ENCODE measurements around the gene PRKCA.
"Not testable (repeated sequence)": the region's sequence is repeated elsewhere in the genome, so short reads cannot be mapped to it uniquely, and the experiment has no call there.

Gene PRKCA

DNA sequence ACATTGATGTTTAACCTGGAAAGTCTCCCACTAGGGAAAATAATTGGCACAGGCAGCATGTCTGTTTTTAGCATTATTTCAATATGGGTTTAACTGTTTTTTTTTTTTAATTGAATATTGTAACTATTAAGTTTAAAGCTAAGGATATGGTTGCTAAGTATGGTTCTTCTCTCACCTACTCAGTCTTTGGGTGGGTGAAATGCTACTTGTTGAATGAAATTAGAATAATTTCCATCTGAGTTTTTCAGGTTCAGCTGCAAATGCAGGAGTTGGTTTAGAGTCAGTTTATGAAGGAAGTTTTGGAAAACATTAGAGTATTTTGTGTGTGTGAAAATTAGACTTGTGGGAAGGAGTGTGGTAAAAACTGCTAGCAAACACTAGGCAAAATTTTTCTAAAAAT lies 93.5 kb downstream of the PRKCA start:
- DNase-seq, result no peak

DNA sequence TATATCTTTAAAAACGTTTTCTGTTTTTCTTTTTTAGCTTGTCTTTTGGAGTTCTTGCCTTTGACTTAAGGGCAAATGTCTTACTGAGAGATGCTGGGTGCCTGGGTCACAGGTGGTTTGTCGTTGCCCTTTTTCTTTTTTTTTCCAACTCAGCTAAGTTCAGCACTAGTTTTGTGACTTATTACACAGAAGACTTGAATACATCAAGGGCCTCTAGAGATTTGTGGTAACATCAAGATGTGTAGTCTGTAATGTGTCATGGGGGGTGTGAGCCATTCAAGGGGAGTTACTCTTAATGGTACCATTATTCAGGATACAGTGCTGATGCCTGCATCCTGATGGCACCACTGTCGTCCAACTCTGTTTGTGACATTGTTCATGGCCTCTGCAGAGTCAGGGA lies 95.1 kb downstream of the PRKCA start:
- no peak for DNase-seq

- no peak for DNase-seq
Measured at GRCh38 chr17:66398059-66398458, 95.6 kb downstream of the PRKCA start.

DNA sequence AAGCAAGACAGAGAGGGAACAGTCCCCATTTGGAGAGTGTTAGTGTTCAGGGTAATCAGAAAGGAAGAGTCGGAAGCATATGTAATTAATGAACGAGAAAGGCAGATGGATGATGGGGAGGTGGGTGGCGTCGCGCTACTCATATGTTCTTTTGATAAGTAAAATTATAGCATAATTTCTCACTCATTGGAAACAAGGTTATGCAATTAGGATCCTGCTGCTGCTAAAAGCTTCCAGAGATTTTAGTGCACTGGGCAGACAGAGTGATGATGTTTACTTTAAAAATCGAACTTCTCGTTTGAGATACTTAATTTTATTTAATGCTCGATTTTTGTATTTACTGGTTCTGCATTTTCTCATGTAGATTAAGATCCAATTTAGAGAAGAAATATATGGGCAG lies 96.2 kb downstream of the PRKCA start:
- DNase-seq, result no peak

DNA sequence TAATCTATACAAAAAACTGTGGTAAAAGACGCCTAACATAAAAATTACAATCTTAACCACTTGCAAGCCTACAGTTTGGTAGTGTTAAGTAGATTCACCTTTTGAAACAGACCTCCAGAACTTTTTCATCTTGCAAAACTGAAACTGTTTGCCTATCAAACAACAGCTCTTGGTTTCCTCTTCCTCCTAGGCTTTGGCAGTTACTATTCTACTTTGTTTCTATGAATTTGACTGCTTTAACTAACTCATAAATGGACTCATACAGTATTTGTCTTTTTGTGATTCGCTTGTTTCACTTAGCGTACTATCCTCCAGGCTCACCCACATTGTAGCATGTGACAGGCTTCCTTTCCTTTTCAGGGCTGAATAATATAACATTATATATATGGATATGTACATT lies 97.0 kb downstream of the PRKCA start:
- DNase-seq, result peak; percentile 57

GRCh38 chr17:66400041-66400688 lies 97.8 kb downstream of the PRKCA start:
- not testable (repeated sequence) for DNase-seq

DNA sequence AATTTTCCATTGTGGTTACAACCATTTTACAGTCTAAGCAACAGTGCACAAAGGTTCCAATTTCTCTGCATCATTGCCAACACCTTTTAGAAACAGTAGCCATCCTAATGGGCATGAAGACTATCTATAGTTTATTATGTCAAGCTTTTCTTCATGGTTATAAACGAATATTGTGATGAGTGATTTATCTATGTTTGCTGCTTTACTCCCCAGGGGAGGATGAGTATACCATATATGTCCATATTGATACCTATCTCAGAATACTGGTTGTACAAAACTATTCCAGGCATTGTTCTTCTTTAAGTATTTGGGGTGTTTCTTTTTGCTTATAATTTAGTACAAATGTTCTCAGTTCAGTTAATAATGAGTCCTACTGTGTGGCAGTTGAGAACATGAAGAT lies 98.3 kb downstream of the PRKCA start:
- DNase-seq, result no peak

DNA sequence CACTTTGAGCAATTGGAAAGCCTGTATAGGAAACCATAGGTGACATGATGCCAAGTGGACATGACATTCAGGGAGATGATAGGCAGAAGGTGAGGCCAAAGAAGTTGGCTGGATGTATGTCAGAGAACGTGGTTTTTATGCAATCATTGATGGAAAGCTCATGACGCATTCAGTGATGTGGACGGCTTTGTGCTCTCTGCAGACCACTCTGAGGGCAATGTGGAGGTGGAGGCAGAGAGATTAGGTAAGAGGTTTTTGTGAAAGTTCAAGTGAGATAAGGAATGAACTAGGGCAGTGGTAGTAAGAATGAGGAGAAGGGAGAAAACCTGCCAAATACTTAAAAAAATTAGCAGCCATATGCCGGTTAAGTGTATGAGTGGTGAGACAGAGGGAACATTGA lies 99.0 kb downstream of the PRKCA start:
- DNase-seq, result no peak

- DNase-seq, result no peak
Measured at GRCh38 chr17:66403846-66404556, 101.6 kb downstream of the PRKCA start.

GRCh38 chr17:66405836-66406677 lies 103.6 kb downstream of the PRKCA start:
- DNase-seq, result no peak

DNA sequence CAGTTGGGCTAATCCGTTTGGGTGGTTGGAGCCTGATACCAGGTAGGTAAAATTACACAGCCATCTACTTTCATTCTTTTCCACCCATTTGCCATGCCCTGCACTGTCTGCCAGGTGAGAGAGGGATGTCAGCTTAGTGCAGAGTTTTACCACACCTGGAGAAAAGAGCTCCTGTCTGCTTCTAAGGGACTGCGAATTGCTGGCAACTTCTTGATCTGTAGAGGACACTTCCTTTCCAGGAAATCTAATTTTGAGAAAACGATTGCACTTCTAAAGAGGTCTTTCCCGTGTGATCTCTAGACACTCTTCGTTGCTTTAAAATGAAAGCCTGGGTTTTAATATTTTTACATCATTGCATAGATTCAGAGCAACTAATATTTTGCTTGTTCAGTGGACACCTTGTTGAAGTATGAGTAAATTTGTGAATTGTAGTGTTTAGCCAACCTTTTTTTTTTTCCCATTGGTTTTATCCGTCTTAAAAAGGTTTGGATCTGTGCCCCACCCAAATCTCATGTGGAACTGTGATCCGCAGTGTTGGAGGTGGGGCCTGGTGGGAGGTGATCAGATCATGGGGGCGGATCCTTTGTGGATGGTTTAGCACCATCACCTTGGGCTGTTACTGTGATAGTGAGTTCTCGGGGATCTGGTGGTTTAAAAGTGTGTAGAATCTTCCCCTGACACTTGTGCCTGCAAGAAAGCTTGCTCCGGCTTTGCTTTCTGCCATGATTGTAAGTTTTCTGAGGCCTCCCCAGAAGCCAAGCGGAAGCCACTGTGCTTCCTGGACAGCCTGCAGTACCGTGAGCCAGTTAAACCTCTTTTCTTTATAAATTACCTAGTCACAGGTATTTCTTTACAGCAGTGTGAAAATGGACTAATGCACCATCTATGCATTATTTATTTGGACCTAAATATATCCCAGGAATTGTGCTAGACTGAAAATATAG lies 104.6 kb downstream of the PRKCA start:
- peak; percentile 22 for DNase-seq

GRCh38 chr17:66407864-66408263 lies 105.5 kb downstream of the PRKCA start:
- DNase-seq, result no peak

DNA sequence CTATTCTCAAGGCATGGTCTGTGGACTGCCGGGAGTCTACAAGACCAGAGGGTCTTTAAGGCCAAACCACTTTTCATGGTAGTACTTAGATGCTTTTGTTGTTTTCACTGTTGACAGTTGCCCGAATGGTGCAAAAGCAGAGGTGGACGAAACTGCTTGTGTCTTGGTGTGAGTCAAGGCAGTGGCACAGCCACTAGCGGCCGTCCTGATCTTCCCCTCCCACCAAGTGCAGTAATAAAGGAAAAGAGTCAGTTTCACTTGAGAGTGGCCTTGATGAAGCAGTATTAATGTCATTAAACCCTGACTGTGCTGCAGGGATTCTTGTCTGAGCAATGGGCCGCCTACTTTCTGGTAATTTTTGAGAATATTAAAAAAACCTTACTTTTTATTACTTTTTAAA lies 109.1 kb downstream of the PRKCA start:
- no peak for DNase-seq

DNA sequence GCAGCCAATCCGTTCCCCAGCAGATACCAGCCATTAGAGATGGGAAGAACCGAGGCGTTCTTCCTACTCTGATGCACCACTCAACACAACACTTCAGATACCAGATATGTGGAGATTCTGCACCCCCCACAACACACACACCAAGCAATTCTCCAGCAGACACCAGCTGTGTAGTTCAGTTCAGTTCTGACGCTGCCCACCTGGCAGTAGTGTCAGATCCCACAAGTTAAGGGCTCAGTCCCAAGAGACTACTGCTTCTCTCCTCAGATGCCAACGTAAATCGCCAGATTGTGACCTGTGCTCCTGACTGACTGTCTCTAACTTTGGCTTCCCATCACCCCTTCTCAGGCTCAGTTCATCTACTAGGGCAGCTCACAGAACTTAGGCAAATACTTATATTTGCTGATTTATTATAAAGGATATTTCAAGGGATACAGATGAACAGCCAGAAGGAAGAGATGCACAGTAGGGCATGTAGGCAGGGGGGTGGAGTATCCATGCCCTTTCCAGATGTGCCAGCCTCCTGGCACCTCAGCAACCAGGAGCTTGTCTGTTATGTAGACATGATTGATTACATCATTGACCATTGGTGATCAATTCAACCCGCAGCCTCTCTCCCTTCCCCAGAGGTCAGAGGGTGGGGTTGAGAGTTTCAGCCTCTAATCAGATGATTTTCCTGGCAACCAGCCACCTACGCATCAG lies 110.6 kb downstream of the PRKCA start:
- no peak for DNase-seq

GRCh38 chr17:66413559-66414520 lies 111.4 kb downstream of the PRKCA start:
- DNase-seq, result no peak

- no peak for DNase-seq
Measured at GRCh38 chr17:66414561-66415175, 112.3 kb downstream of the PRKCA start.

- no peak for DNase-seq
Measured at GRCh38 chr17:66415366-66416206, 113.2 kb downstream of the PRKCA start.

- DNase-seq, result no peak
Measured at GRCh38 chr17:66416207-66416940, 114.0 kb downstream of the PRKCA start.

GRCh38 chr17:66417300-66417719 lies 114.9 kb downstream of the PRKCA start:
- no peak for DNase-seq
